H1 (cell line): ENCODE results near the gene RAB8B. TPM values are rescaled to one million over a fixed set of nuclear protein-coding genes. Genes with fewer than 3 reads are reported as not detected.

Source experiments
- ATF2 ChIP-seq: IDR thresholded peaks from 2 replicates; pipeline ENCODE4 v1.6.1; 2012; ENCODE audit warnings: low read length, inconsistent platforms
- ATF3 ChIP-seq: IDR thresholded peaks from 2 replicates; pipeline ENCODE4 v1.6.1; 2011; ENCODE audit warnings: low read depth, mild to moderate bottlenecking, low read length; ENCODE audit not compliant: insufficient read depth
- BRCA1 ChIP-seq: IDR thresholded peaks from 2 replicates; pipeline ENCODE4 v1.6.1; 2012; ENCODE audit warnings: low read depth, low read length, improper control_type of control experiment
- CREB1 ChIP-seq: IDR thresholded peaks from 2 replicates; pipeline ENCODE4 v1.6.1; 2012; ENCODE audit warnings: inconsistent platforms
- CTBP2 ChIP-seq: IDR thresholded peaks from 2 replicates; pipeline ENCODE4 v1.7.0; 2011; ENCODE audit warnings: borderline replicate concordance, mild to moderate bottlenecking, moderate library complexity, mixed read lengths, low read length; ENCODE audit not compliant: insufficient read depth, insufficient read length
- CTCF ChIP-seq, 3 experiments: IDR thresholded peaks; 1 replicate in 2 of 3; 2 replicates in 1 of 3; pipeline versions ENCODE4 v1.5.1 to v1.6.1; 2011; ENCODE audit warnings: low read length in 3 of 3, mild to moderate bottlenecking in 3 of 3, inconsistent platforms in 2 of 3, low read depth in 1 of 3, moderate library complexity in 1 of 3; ENCODE audit not compliant: insufficient read depth in 1 of 3; ENCODE audit errors: control extremely low read depth in 1 of 3
- E2F6 ChIP-seq: IDR thresholded peaks from 2 replicates; pipeline ENCODE4 v1.6.1; 2012; ENCODE audit warnings: inconsistent platforms
- JUN ChIP-seq: IDR thresholded peaks from 2 replicates; pipeline ENCODE4 v1.6.1; 2011; ENCODE audit warnings: low read depth, mild to moderate bottlenecking, improper control_type of control experiment, low read length
- MAFK ChIP-seq: IDR thresholded peaks from 2 replicates; pipeline ENCODE4 v1.6.1; 2012; ENCODE audit warnings: low read depth, mild to moderate bottlenecking, improper control_type of control experiment, low read length
- NANOG ChIP-seq: IDR thresholded peaks from 2 replicates; pipeline ENCODE4 v1.6.1; 2011; ENCODE audit warnings: low read length, low read depth, mild to moderate bottlenecking, inconsistent platforms; ENCODE audit not compliant: insufficient read depth, poor library complexity, severe bottlenecking
- NRF1 ChIP-seq: IDR thresholded peaks from 2 replicates; pipeline ENCODE4 v1.6.1; 2011; ENCODE audit warnings: mild to moderate bottlenecking, low read depth, low read length, improper control_type of control experiment
- PHF8 ChIP-seq: fragments of 200-600 bp; sonication (generic); conservative IDR thresholded peaks from 2 replicates; pipeline ENCODE4 v1.7.1; 2012; ENCODE audit warnings: low read depth, mild to moderate bottlenecking, inconsistent platforms, low read length, moderate library complexity
- POLR2AphosphoS5 ChIP-seq: IDR thresholded peaks from 2 replicates; pipeline ENCODE4 v1.6.1; 2011; ENCODE audit warnings: low read depth, low read length
- RAD21 ChIP-seq, 2 experiments: IDR thresholded peaks in 1 of 2; conservative IDR thresholded peaks in 1 of 2; 2 replicates each; pipeline ENCODE4 v1.6.1; 2011; ENCODE audit warnings: low read depth in 2 of 2, low read length in 2 of 2, improper control_type of control experiment in 1 of 2, inconsistent platforms in 1 of 2, mild to moderate bottlenecking in 1 of 2, moderate library complexity in 1 of 2
- SIRT6 ChIP-seq: IDR thresholded peaks from one replicate; pipeline ENCODE4 v1.7.1; 2012; ENCODE audit warnings: low read length, inconsistent platforms
- SP1 ChIP-seq: IDR thresholded peaks from 2 replicates; pipeline ENCODE4 v1.6.1; 2011; ENCODE audit warnings: low read depth, low read length
- TAF1 ChIP-seq: IDR thresholded peaks from 2 replicates; pipeline ENCODE4 v1.6.1; 2011; ENCODE audit warnings: mild to moderate bottlenecking, low read depth, low read length
- TCF12 ChIP-seq: IDR thresholded peaks from 2 replicates; pipeline ENCODE4 v1.6.1; 2011; ENCODE audit warnings: low read depth, mild to moderate bottlenecking, low read length
- polyA plus RNA-seq, 7 experiments: library from polyadenylated mRNA; depleted of rRNA in 3 of 7; stranded (reverse) in 5 of 7; unstranded in 2 of 7; fragments of >200 nt in 5 of 7; fragments of 200-250 nt in 2 of 7; gene quantifications; 1 replicate in 5 of 7; 2 replicates in 1 of 7; 4 replicates in 1 of 7; pipeline versions ENCODE4 v1.2.1 to v1.2.3, GENCODE V29; 2011 to 2013; ENCODE audit warnings: missing spikeins in 2 of 7, mixed read lengths in 2 of 7
- total RNA-seq: library from RNA; stranded (reverse); fragmentation: NEBNext Ultra II Directional; extraction: Animal tissue kit (Norgen Biotek cat#: 25700); gene quantifications from 2 replicates; pipeline ENCODE4 v1.2.1, GENCODE V29; 2021

The RAB8B gene
- total and polyA plus RNA-seq, 2 of the 8 experiments (the other 6 are each of a cell fraction or from before 2014, with no cell fraction given) = 9.5 to 47.8 TPM

- TF ChIP-seq E2F6 (peak; percentile 56; the same call in 1 of the 2 replicates), CREB1 (no peak), RAD21 (IDR thresholded peaks at IDR 0.05 in 1 of 2, conservative IDR thresholded peaks at IDR 0.05 in 1 of 2; ENCODE audit: low read depth in 2 of 2, low read length in 2 of 2) (peak; percentile 5 to 16; a peak in 3 of 4 replicates), CTCF (IDR thresholded peaks at IDR 0.05; ENCODE audit: control extremely low read depth in 1 of 3, insufficient read depth in 1 of 3, low read depth in 1 of 3, low read length in 3 of 3) (no peak), SIRT6 (no peak), NRF1 (no peak), NANOG (no peak), POLR2AphosphoS5 (peak; percentile 45), JUN (no peak), PHF8 (peak; percentile 58), MAFK (no peak), BRCA1 (no peak), TCF12 (no peak), CTBP2 (no peak), ATF2 (no peak), SP1 (peak; percentile 15; the same call in 1 of the 2 replicates), TAF1 (no peak), ATF3 (no peak)
These were observed 87.9 kb downstream of the RAB8B start, which contains the start of gene APH1B (continued) for GRCh38 chr15:63277038-63277892.
